GM19455 (cell line): Measurements from ENCODE around the gene IGF1R.

ENCODE experiments used
- ATAC-seq: cut with Tn5 transposase; IDR thresholded peaks from one replicate; pipeline ENCODE4 v1.9.1; 2021; ENCODE audit not compliant: unreplicated experiment

Gene IGF1R

GRCh38 chr15:98792117-98792516 lies 143.8 kb downstream of the IGF1R start:
- ATAC-seq: no peak

GRCh38 chr15:98794211-98794610 lies 145.9 kb downstream of the IGF1R start:
- ATAC-seq: no peak

- ATAC-seq: no peak
Observed at GRCh38 chr15:98794748-98795147, 146.4 kb downstream of the IGF1R start.

- ATAC-seq: no peak
Observed at GRCh38 chr15:98795980-98796379, 147.6 kb downstream of the IGF1R start.

GRCh38 chr15:98796685-98797357 lies 148.5 kb downstream of the IGF1R start:
- ATAC-seq: no peak

- no peak for ATAC-seq
Observed at GRCh38 chr15:98798375-98798893, 150.1 kb downstream of the IGF1R start.

- ATAC-seq: no peak
Observed at GRCh38 chr15:98799461-98800390, 151.4 kb downstream of the IGF1R start.

- ATAC-seq: no peak
Observed at GRCh38 chr15:98800437-98801233, 152.3 kb downstream of the IGF1R start.

GRCh38 chr15:98801234-98801561 lies 152.9 kb downstream of the IGF1R start:
- ATAC-seq: no peak

GRCh38 chr15:98802187-98802586 lies 153.8 kb downstream of the IGF1R start:
- ATAC-seq: no peak

GRCh38 chr15:98803228-98804056 lies 155.1 kb downstream of the IGF1R start:
- ATAC-seq: no peak

GRCh38 chr15:98804057-98804380 lies 155.7 kb downstream of the IGF1R start:
- ATAC-seq: no peak

GRCh38 chr15:98805434-98806274 lies 157.3 kb downstream of the IGF1R start:
- no peak for ATAC-seq

- ATAC-seq: no peak
Observed at GRCh38 chr15:98806275-98806895, 158.0 kb downstream of the IGF1R start.

GRCh38 chr15:98807262-98807661 lies 158.9 kb downstream of the IGF1R start:
- no peak for ATAC-seq

- no peak for ATAC-seq
Observed at GRCh38 chr15:98809273-98809672, 160.9 kb downstream of the IGF1R start.

- ATAC-seq: no peak
Observed at GRCh38 chr15:98812716-98813446, 164.5 kb downstream of the IGF1R start.

GRCh38 chr15:98813951-98814350 lies 165.6 kb downstream of the IGF1R start:
- no peak for ATAC-seq

- ATAC-seq: no peak
Observed at GRCh38 chr15:98815207-98815606, 166.9 kb downstream of the IGF1R start.
